K562 (cell line): ENCODE measurements around the gene TMEM120A. TPM values are rescaled to one million over a fixed set of nuclear protein-coding genes. Genes with fewer than 3 reads are reported as not detected.

Experiments
- ATAC-seq: fragments of 200-7000 bp; cut with Tn5 transposase; 3 replicates; pipeline ENCODE4 v1.9.1; 2020; ENCODE audit warnings: moderate library complexity
- BruUV-seq: library from RNA; stranded (reverse); fragments of 400-500 nt; replicated peaks from 2 replicates; lab custom pipeline; 2021; lab: Mats Ljungman, UMichigan
- CTCF ChIA-PET: fragments of 300-600 bp; formaldehyde crosslinking; extraction: SDS; loops from one replicate; lab custom pipeline; 2021; ENCODE audit warnings: low intra/inter-chr PET ratio; lab: Yijun Ruan, JAX
- POLR2A ChIA-PET: fragments of 300-600, 350-650 bp; sonication (Branson Sonifier 250); formaldehyde crosslinking; extraction: SDS; loops from one replicate; lab custom pipeline; 2021; ENCODE audit warnings: antibody characterized with exemption, inconsistent platforms; lab: Yijun Ruan, JAX
- DNase-seq, 4 experiments: peaks; one replicate each; pipeline versions ENCODE4 v3.0.0 to v3.0.0-alpha.2; 2011 to 2018; ENCODE audit warnings: low spot score in 3 of 4, mixed read lengths in 3 of 4; ENCODE audit errors: extremely low read depth in 1 of 4
- FAIRE-seq: peaks from 2 replicates; lab custom pipeline; 2011; peaks lifted over from hg19 to GRCh38; lab: Jason Lieb, UNC
- H2AFZ ChIP-seq: 2 replicates; pipeline ENCODE4 v1.6.0; 2011; ENCODE audit warnings: low read depth, low read length, control low read depth, inconsistent platforms
- H3K27ac ChIP-seq: fragments of 200-600 bp; 3 replicates; pipeline ENCODE4 v1.8.0; 2011; ENCODE audit warnings: low read depth, mild to moderate bottlenecking, control low read depth, inconsistent platforms, low read length, moderate library complexity, mixed read lengths; ENCODE audit errors: extremely low read depth
- H3K27me3 ChIP-seq, 2 experiments: fragments of 300-600 bp in 1 of 2; 2 replicates in 1 of 2; 3 replicates in 1 of 2; pipeline versions ENCODE4 v1.6.0 to v1.8.0; 2011; ENCODE audit warnings: inconsistent platforms in 2 of 2, low read length in 2 of 2, mild to moderate bottlenecking in 1 of 2, mixed read lengths in 1 of 2, moderate library complexity in 1 of 2; ENCODE audit not compliant: control insufficient read depth in 2 of 2, insufficient read depth in 2 of 2
- H3K36me3 ChIP-seq: fragments of 300-600 bp; 3 replicates; pipeline ENCODE4 v1.8.0; 2011; ENCODE audit warnings: mild to moderate bottlenecking, low read length, inconsistent platforms; ENCODE audit not compliant: control insufficient read depth, insufficient read depth
- H3K4me1 ChIP-seq, 2 experiments: fragments of 200-600 bp in 1 of 2; replicated peaks in 1 of 2; 2 replicates in 1 of 2; 3 replicates in 1 of 2; pipeline versions ENCODE4 v1.5.1 to v1.8.0; 2011; ENCODE audit warnings: inconsistent platforms in 2 of 2, low read length in 2 of 2, mild to moderate bottlenecking in 1 of 2, mixed read lengths in 1 of 2, moderate library complexity in 1 of 2; ENCODE audit not compliant: control insufficient read depth in 2 of 2, insufficient read depth in 2 of 2
- H3K4me2 ChIP-seq: 2 replicates; pipeline ENCODE4 v1.6.1; 2011; ENCODE audit warnings: low read length, control low read depth, inconsistent platforms, mixed read lengths; ENCODE audit not compliant: insufficient read depth
- H3K4me3 ChIP-seq: fragments of 200-600 bp; sonication (generic), shearing (Covaris generic); 2 replicates; pipeline ENCODE4 v1.5.1; 2016; ENCODE audit warnings: control low read depth, inconsistent platforms
- H3K79me2 ChIP-seq: fragments of 200-600 bp; 3 replicates; pipeline ENCODE4 v1.8.0; 2011; ENCODE audit warnings: low read length, inconsistent platforms; ENCODE audit not compliant: control insufficient read depth, insufficient read depth
- H3K9ac ChIP-seq, 2 experiments: 2 replicates each; pipeline versions ENCODE4 v1.6.0 to v1.6.1; 2011; ENCODE audit warnings: low read depth in 2 of 2, low read length in 2 of 2, control low read depth in 1 of 2, inconsistent platforms in 1 of 2, mild to moderate bottlenecking in 1 of 2, mixed read lengths in 1 of 2; ENCODE audit not compliant: insufficient read depth in 1 of 2
- H3K9me1 ChIP-seq: one replicate; pipeline ENCODE4 v1.6.0; 2011; ENCODE audit warnings: inconsistent platforms, mild to moderate bottlenecking, low read length, moderate library complexity; ENCODE audit not compliant: control insufficient read depth, insufficient read depth
- H3K9me3 ChIP-seq: replicated peaks from 2 replicates; pipeline ENCODE4 v1.5.1; 2011; ENCODE audit warnings: low read depth, low read length, inconsistent platforms; ENCODE audit not compliant: control insufficient read depth, insufficient read depth
- H4K20me1 ChIP-seq: replicated peaks from 2 replicates; pipeline ENCODE4 v1.6.1; 2011; ENCODE audit warnings: low read length, inconsistent platforms, mixed read lengths; ENCODE audit not compliant: control insufficient read depth, insufficient read depth
- GTF2F1 ChIP-seq: IDR thresholded peaks from 2 replicates; pipeline ENCODE4 v1.6.1; 2011; ENCODE audit warnings: low read depth, low read length, improper control_type of control experiment
- SMARCA5 ChIP-seq: fragments of 450-650 bp; IDR thresholded peaks from 2 replicates; pipeline ENCODE4 v1.6.1; 2016
- ZKSCAN1 ChIP-seq: fragments of 150-350 bp; IDR thresholded peaks from 2 replicates; pipeline ENCODE4 v1.6.1; 2016; ENCODE audit warnings: low read depth, low read length
- ZNF12 ChIP-seq: sonication (generic); formaldehyde crosslinking; IDR thresholded peaks from 2 replicates; pipeline ENCODE4 v1.4.0; 2020; ENCODE audit warnings: mild to moderate bottlenecking, missing genetic modification reagents
- WGBS: fragments of 100-300 bp; shearing (Covaris generic); methylation state at CpG from one replicate; pipeline ENCODE4 v1.1.6; 2016; ENCODE audit warnings: low coverage, mixed read lengths; ENCODE audit not compliant: insufficient coverage; ENCODE audit errors: missing lambda C conversion rate; 5-methylcytosine and 5-hydroxymethylcytosine counted together
- in situ Hi-C: fragments of 300-500 bp; cut with MboI; formaldehyde crosslinking; loops from 4 replicates; pipeline ENCODE4 v1.15.0; 2018; ENCODE audit warnings: inconsistent platforms, mixed read lengths
- intact Hi-C: fragments of 100-400 bp; cut with micrococcal nuclease; formaldehyde crosslinking; loops from 2 replicates; pipeline ENCODE4 v1.14.2; 2022
- polyA plus RNA-seq, 8 experiments: library from polyadenylated mRNA; depleted of rRNA in 4 of 8; stranded (reverse) in 5 of 8; unstranded in 3 of 8; fragments of >200 nt; fragmentation: Nextera tagmentation in 2 of 8; fragmentation: Illumina TruSeq in 1 of 8; extraction: Ambion mirVana in 2 of 8; extraction: Trizol in 1 of 8; gene quantifications; 2 replicates each; pipeline versions ENCODE4 v1.2.1 to v1.2.3, GENCODE V29; 2011 to 2014; ENCODE audit warnings: inconsistent platforms in 1 of 8, missing spikeins in 1 of 8
- total RNA-seq, 7 experiments: library from RNA; depleted of rRNA in 6 of 7; stranded (reverse); fragments of >200 nt in 6 of 7; fragmentation: Illumina TruSeq in 2 of 7; extraction: Trizol in 2 of 7; gene quantifications; 2 replicates each; pipeline versions ENCODE4 v1.2.1 to v1.2.3, GENCODE V29; 2011 to 2021; ENCODE audit warnings: low replicate concordance in 1 of 7
- TF ChIP-seq, protein P1 (sequence below): fragments of 250-450 bp; sonication (Bioruptor Pico); IDR thresholded peaks from 2 replicates; pipeline ENCODE4 v1.5.0; 2021; ENCODE audit warnings: mild to moderate bottlenecking, moderate library complexity
- TF ChIP-seq, protein P2 (sequence below): IDR thresholded peaks from 2 replicates; pipeline ENCODE4 v1.6.1; 2016; ENCODE audit warnings: missing genetic modification characterization, missing compliant biosample characterization

Gene TMEM120A
- total and polyA plus RNA-seq, 9 of the 15 experiments (the other 6 are each of a cell fraction or from before 2014, with no cell fraction given): 2.3 to 90.2 (median 22.9) TPM

DNA sequence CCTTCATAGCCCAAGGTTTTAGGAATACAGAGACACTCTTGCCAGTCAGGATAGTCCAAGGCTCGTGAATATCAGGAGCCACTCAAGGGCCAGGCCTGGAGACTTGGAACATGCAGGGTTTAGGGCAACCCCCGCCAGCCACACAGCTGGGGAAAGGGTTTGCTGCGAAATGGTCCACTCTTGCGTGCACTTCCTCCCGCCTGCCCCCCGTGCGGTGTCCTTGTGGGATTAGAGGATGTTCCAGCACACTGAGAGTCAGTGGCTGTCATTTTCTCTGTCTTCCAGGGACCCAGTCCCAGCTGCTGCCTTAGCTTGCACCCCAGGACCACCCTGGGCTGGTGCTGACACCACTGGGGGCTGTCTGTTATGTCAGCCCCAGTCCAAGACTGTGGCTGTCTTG is 41.0 kb downstream of the TMEM120A start (continued):
- TF ChIP-seq ZKSCAN1: no peak
- TF ChIP-seq, all 486 proteins: peak for 0

DNA sequence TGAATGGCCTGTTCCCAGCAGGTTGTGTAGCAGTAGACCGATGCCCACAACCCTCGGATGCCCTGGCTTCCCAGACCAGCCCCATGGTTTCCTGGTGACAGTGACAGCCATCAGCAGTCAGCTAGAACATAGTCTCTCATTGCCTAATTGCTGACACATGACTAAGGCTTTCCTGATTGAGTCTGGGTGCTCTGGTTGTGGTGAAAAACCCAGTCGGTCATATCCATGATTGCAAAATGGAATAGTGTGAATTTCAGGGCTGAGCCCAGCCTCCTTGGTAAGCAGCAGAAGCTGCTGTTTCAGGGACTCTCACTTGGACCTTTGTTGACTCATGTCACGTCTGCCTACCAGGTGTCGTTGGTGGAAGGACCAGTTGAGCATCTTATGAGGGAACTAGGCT is 42.9 kb downstream of the TMEM120A start:
- H3K4me2 ChIP-seq: no peak overlapping the region
- no peak overlapping the region for H3K4me3 ChIP-seq
- H3K27ac ChIP-seq: no peak overlapping the region
- DNase-seq (no peak), FAIRE-seq (peak; percentile 52), ATAC-seq (no peak; the same call in 2 of the 3 replicates)
- no peaks in the 10 kb centered on the region; a peak in 1 of 5 replicates for H3K4me1 ChIP-seq
- H3K9me1 ChIP-seq: no peaks in the 10 kb centered on the region
- H3K9ac ChIP-seq: no peak overlapping the region
- peaks cover 25% of the 10 kb centered on the region for H3K79me2 ChIP-seq
- WGBS: 68% methylated on average over 5 of the region's 5 CpGs
- ChIA-PET POLR2A (interaction anchor here (0.6 kb wide), 1 partner anchor 15 kb away, joined by 4 read pairs; no protein-coding TSS in a partner anchor), CTCF (no interaction called here)
- no peaks in the 10 kb centered on the region for H3K9me3 ChIP-seq
- peaks cover 7% of the 10 kb centered on the region; the same call in 1 of the 2 replicates for H4K20me1 ChIP-seq
- in situ Hi-C loops: no loop called here
- no TSS peak for BruUV-seq
- no peaks in the 10 kb centered on the region for H3K27me3 ChIP-seq
- peaks cover 40% of the 10 kb centered on the region for H3K36me3 ChIP-seq
- intact Hi-C loops: no loop called here
- H2AFZ ChIP-seq: no peak overlapping the region
- TF ChIP-seq GTF2F1: no peak
- TF ChIP-seq, protein P1, sequence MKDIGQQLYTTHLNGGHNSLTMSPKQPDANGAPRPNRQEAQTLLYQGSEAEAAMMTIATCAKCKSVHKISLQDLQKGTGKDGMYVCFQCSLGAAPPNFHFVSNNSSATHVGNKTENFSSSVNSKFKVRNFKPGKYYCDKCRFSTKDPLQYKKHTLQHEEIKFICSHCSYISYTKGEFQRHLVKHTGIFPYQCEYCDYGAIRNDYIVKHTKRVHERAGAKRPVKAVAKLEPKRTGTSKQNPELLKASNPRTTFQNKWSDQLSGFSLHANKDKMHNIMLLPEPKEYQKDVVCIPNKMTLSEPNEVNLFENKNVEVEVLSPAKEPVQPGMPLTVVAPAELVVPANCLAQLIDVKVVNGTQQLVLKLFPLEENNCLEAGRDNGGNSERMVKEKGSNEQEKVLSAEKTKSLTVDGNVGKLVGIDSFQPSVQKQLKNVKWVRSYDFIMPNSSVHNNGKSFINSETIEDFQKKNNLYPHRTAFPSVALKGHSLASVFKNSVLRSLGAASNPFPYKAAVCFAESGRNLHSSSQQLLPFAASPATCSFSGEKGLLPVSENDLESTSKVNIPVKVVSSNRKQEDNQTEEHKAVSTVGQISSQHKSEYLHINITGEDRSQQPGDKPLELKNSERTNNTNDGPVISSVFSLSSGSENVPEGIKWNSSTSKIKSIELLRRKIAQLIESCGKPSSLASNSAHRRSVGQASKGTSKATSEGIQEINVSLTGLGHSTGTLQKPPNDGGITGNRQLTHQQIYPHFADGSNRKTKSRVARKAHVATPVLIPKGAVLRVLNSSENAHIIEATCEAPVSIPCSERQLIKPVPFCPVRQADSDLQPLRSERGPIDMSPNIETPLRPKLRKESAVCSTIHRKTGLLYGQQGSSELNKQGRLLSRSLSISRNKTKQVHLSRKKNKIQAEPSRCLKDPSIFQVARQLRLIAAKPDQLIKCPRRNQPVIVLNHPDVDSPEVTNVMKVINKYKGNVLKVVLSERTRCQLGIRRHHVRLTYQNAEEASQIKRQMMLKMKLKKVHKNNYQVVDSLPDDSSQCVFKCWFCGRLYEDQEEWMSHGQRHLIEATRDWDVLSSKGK: no peak
- no peak for TF ChIP-seq SMARCA5
- TF ChIP-seq, protein P2, sequence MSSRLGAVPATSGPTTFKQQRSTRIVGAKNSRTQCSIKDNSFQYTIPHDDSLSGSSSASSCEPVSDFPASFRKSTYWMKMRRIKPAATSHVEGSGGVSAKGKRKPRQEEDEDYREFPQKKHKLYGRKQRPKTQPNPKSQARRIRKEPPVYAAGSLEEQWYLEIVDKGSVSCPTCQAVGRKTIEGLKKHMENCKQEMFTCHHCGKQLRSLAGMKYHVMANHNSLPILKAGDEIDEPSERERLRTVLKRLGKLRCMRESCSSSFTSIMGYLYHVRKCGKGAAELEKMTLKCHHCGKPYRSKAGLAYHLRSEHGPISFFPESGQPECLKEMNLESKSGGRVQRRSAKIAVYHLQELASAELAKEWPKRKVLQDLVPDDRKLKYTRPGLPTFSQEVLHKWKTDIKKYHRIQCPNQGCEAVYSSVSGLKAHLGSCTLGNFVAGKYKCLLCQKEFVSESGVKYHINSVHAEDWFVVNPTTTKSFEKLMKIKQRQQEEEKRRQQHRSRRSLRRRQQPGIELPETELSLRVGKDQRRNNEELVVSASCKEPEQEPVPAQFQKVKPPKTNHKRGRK (tag): no peak
- no peak for TF ChIP-seq ZNF12 (CRISPR knock-in tag)
